Stimulated activated CD4-positive, alpha-beta T cell treated with anti-CD3 and anti-CD28 coated beads, Interleukin-12 subunit alpha, Interleukin-12 subunit beta, amount 100 ng/mL, for 4 hours (primary cell): ENCODE data around the gene DIS3L2.
"Not testable (repeated sequence)": the region's sequence is repeated elsewhere in the genome, so short reads cannot be mapped to it uniquely, and the experiment has no call there.

ENCODE experiments used
- DNase-seq: peaks from one replicate; pipeline ENCODE4 v3.0.0-alpha.2; 2020

DIS3L2 gene

DNA sequence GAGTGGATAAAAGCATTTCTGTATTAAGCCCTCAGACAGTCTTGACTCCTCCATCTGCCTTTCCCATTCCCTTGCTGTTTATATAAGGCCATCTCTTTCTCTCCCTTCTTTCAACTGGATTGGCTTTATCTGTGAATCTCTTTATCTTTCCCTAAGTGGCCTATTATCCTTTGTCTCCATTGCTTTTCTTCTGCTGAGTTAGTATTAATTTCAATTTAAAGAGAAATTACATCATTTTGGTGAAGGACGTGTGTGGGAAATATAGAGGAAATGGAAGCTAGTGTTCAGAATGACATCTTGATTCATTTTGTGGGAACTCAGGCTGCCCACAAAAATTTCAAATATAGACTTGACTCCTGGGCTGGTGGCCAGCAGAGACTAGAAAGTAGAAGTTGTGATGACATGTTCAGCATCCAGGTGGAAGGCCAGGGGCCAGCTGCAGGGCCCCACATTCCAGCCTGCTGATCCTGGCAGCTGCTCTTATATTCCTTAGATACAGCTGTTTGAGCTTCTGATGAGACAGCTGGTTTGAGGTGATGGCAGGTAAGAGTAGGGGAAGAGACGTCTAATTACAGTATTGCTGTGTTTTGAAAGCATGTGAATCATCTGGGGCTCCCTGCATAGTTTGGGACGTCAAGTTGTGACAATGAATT, 52.3 kb downstream of the DIS3L2 start:
- no peak for DNase-seq

DNA sequence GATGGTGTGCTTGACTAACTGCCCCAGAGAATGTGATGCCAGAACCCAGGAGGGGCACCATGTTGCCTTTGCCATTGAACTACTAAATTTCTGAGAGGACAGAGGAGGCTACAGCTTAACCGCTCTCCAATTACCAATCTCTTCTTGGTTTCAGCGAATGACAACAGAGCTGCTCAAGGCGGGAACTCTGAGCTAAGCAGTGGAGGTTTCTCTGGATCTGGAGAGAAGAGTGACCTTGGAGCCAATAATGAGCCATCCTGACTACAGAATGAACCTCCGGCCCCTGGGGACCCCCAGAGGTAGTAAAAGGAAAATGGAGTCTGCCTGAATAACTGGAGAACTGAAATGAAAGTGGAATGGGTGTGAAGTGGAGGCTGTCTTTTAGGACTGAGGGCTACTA, 53.2 kb downstream of the DIS3L2 start:
- DNase-seq = no peak

DNA sequence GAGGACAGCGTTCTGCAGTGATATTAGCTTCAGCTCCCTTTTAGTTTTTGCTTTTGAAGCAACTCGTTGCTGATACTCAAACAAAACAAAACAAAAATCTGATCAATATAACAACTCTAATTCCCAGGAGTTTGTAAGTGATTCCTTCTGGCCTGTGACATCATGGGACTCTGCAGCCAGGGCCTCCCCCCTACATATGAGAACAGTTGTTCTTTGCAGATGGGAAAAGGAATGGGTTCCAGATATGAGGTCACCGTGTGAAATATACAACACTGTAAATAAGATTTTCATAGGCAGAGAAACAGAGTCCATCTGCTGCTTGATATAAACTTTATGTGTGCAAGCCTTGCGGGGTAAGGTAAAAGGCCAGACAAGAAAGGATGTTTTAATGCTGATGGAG, 56.7 kb downstream of the DIS3L2 start:
- no peak for DNase-seq

- no peak for DNase-seq
Measured at GRCh38 chr2:232022718-232023117, 61.2 kb downstream of the DIS3L2 start.

- no peak for DNase-seq
Measured at GRCh38 chr2:232023426-232023825, 61.9 kb downstream of the DIS3L2 start.

DNA sequence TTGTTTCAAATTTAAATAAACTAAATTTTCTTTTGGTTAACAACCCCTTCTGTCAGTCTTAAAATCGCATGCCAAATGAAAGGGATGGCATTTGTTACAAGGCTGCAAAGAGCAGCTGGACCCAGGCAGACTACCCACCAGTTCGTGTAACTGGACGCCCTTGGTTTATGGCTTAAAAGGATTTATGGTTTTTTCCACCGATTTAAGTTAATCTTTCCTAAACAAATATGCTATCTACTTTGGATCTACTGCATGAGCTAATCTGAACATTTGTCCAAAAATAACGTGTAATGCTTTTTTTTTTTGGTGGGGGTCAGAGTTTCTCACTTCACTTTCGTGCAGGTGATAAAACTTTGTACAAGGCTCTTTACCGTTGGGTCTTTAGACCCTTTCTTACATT, 62.9 kb downstream of the DIS3L2 start:
- no peak for DNase-seq

- DNase-seq = no peak
Measured at GRCh38 chr2:232026910-232027309, 65.4 kb downstream of the DIS3L2 start.

- DNase-seq = no peak
Measured at GRCh38 chr2:232027530-232027929, 66.0 kb downstream of the DIS3L2 start.

GRCh38 chr2:232028071-232028470, 66.6 kb downstream of the DIS3L2 start:
- DNase-seq = no peak

DNA sequence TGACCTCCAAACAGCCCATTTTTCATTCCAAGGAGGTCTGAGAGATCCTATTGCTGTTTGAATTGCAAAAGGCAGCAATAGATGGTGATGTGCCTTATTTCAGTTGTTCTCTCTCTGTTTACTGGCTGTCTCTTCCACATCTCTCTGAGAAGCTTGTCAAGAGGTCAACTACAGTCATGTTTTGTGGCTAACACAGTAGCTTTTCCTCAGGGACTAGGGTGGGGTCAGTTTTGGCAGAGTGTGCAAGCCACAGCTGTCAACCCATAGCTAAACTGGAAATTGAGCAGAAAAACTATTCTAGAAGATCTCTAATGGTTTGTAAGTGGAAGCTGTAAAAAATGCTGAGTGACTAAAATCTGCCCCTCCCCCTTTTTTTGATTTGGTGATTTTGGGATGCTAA, 67.1 kb downstream of the DIS3L2 start:
- DNase-seq = no peak

DNA sequence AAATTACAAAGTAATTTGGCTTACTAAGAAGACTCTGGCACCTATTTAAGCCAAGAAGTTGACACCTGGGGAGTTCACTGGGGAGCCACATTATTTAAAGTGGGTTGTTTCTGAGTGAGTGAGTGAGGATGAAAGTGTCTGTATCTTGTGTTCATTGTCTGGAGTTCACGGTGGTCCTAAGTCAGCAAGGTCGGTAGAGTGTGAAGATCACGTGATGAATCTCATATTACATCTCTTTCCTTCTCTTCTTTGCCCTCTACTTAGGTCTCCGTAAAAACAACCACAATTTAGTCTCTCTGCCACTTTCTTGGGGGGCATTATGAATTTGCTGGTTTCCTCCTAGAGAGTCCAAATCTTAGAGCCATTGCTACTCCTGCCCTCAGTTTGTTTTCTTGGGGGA, 67.8 kb downstream of the DIS3L2 start:
- DNase-seq = no peak

DNA sequence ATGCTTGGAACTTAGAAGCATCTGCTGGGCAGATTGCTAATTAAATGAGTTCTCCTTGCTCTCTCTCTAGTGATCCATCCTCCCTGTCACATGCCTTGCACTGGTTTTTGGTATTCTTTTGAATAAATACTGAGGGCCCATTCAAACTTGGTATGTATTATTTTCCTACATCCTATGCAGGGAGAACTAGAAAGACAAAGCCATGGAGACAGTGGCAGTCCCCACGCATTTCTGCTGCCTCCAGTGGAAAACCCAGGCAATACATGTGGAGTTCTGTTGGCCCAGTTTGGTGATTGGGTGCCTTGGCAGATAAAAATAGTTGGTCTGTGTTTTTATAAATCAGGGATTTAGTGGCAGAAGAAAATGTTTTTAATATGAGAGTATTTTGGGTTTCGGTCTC, 68.7 kb downstream of the DIS3L2 start:
- no peak for DNase-seq

- not testable (repeated sequence) for DNase-seq
Measured at GRCh38 chr2:232035292-232035691, 73.8 kb downstream of the DIS3L2 start.

DNA sequence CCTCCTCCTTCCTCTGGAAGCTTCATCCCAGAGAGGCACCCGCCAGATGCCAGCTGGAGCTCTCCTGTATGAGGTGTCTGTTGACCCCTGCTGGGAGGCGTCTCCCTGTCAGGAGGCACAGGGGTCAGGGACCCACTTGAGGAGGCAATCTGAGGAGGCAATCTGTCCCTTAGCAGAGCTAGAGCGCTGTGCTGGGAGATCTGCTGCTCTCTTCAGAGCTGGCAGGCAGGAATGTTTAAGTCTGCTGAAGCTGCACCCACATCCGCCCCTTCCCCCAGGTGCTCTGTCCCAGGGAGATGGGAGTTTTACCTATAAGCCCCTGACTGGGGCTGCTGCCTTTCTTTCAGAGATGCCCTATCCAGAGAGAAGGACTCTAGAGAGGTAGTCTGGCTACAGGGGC, 75.4 kb downstream of the DIS3L2 start:
- not testable (repeated sequence) for DNase-seq

GRCh38 chr2:232038251-232038880, 76.9 kb downstream of the DIS3L2 start:
- DNase-seq = no peak

- no peak for DNase-seq
Measured at GRCh38 chr2:232038881-232039485, 77.5 kb downstream of the DIS3L2 start.

DNA sequence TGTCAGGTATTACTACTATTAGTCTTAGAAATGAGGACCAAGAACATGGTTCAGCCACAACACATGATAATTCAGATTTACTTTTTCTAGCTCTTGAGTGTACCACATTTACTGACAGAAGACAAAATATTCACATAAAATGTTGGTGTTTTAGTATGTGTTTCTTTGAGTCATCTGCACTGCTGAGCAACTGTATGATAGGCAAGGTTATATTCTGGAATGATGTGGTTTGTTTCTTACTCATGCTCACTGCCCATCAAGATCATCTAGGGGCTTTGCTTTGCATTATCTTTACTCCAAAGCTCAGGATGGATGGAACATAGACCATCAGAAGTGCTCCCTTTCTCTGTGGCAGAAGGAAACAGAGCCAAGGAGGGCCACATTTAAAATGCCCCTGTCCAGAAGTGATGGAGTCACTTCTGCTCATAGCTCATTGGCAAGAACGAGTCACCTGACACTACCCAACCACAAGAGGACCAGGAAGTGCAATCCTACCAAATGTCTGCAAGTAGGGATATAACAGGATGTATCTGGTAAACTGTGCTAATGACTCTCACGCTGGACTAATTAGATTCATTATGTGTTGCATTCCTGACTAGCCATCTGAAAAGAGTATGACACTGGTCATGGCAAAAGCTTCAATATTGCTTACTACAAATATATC, 81.5 kb downstream of the DIS3L2 start:
- DNase-seq = no peak

- no peak for DNase-seq
Measured at GRCh38 chr2:232043966-232044365, 82.5 kb downstream of the DIS3L2 start.

DNA sequence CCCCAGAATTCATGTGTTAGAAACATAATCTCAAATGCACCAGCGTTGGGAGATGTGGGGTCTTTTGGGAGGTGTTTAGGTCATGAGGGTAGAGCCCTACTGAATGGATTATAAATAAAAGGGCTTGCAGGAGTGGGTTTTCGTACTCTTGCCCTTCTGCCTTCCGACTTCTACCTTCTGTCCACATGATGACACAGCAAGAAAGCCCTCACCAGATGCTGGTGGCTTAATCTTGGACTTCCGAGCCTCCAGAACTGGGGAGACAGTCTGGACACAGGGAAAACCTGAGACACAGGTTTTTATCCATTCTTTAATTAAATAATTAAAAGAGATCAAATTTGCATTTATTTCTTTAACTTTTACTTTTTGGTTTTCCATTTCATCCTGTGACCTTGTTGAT, 87.8 kb downstream of the DIS3L2 start:
- no peak for DNase-seq

DNA sequence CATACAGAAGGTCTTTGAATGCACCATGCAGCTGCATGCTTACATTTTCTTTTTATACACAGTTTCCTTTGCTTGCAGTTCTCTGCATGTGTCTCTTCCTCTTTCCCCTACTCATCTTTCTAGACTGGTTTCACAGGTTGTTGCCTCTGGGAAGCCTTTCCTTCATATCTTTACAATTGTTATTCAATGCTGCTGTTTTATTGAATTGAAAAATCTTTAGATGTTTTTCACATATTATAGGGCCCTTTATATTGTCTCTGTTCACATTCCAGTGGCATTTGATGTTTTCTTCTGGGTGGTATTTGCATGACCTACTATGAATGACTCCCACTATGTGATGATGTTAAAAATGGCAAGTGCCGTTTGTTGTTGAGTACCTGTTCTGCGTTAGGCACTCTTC, 91.1 kb downstream of the DIS3L2 start:
- DNase-seq = no peak

DNA sequence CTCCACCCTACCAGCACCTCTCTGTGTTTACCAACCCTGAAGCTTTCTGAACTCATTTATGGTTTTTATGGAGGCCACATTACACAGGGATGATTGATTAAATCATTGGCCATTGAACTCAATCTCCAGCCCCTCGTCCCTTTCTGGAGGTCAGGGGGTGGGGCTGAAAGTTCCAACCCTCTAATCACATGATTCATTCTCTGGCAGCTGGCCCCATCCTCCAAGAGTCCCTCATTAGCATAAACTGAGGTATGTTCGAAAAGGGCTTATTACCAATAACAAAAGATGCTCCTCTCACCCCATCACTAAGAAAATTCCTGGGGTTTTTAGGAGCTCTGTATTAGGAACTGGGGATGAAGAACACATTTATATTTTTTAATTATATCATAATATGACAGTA, 92.3 kb downstream of the DIS3L2 start:
- DNase-seq = no peak

- no peak for DNase-seq
Measured at GRCh38 chr2:232058063-232058877, 96.8 kb downstream of the DIS3L2 start.

- no peak for DNase-seq
Measured at GRCh38 chr2:232058931-232059330, 97.4 kb downstream of the DIS3L2 start.
